Stimulated activated CD4-positive, alpha-beta T cell treated with anti-CD3 and anti-CD28 coated beads, Interleukin-2, amount 100 ng/mL, for 48 hours (primary cell): Measurements from ENCODE around the gene SMIM29.
"Not testable (repeated sequence)": the region's sequence is repeated elsewhere in the genome, so short reads cannot be mapped to it uniquely, and the experiment has no call there.

Experiments used
- DNase-seq, 2 donors: peaks; one replicate each; pipeline ENCODE4 v3.0.0-alpha.2; 2020

The SMIM29 gene

DNA sequence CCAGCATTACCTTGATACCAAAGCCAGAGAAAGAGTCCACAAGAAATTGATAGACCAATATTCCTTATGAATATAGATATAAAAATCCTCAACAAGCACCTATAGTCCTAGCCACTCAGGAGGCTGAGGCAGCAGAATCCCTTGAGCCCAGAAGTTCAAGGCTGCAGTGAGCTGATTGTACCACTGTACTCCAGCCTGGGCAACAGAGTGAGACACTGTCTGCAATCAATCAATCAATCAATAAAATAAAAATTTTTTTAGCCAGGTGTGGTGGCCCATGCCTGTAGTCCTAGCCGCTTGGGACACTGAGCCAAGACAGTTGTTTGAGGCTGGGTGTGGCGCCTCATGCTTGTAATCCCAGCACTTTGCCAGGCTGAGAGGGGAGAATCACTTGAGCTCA lies 18.9 kb upstream of the SMIM29 start:
- DNase-seq: no peak

DNA sequence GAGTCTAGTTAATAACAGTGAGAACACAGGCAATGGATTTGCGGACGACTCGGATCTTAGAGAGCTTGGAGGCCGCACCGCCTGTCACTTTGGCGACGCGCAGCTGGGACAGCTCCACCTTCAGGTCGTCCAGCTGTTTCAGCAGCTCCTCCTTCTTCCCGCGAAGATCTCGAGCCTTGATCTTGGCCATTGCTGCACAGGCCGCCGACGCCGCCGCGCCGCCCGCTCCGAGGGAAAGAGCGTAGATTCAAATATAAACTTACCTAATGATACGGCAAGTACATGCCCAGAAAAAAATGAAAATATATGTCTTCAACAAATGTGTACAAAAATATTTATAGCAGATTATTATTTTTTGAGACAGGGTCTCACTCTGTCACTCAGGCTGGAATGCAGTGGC lies 14.7 kb upstream of the SMIM29 start:
- DNase-seq: not testable (repeated sequence)

DNA sequence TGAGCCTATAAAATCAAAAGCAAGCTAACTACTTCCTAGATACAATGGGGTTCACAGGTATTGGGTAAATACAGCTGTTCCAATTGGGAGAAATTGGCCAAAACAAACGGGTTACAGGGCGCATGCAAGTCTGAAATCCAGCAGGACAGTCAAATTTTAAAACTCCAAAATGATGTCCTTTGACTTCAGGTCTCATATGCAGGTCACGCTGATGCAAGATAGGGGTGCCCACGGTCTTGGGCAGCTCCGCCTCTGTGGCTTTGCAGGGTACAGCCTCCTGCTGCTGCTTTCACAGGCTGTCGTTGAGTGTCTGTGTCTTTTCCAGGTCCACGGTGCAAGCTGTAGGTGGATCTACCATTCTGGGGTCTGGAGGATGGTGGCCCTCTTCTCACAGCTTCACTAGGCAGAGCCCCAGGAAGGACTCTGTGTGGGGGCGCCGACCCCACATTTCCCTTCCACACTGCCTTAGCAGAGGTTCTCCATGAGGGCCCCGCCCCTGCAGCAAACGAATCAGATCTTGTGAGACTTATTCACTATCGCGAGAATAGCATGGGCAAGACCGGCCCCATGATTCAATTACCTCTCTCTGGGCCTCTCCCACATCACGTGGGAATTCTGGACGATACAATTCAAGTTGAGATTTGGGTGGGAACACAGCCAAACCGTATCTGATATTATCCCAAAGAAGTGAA lies 11.9 kb upstream of the SMIM29 start:
- DNase-seq: no peak

DNA sequence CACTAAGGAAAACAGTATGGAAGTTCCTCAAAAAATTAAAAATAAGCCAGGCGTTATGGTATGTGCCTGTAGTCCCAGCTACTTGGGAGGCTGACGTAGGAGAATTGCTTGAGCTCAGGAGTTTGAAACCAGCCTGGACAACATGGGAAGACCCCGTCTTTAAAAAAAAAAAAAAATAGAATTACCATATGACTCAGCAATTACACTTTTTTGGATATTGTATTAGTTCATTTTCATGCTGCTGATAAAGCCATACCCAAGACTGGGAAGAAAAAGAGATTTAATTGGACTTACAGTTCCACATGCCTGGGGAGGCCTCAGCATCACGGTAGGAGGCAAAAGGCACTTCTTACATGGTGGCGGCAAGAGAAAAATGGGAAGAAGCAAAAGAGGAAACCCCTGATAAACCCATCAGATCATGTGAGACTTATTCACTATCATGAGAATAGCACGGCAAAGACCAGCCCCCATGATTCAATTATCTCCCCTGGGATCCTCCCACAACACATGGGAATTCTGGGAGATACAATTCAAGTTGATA lies 10.8 kb upstream of the SMIM29 start:
- DNase-seq: no peak

DNA sequence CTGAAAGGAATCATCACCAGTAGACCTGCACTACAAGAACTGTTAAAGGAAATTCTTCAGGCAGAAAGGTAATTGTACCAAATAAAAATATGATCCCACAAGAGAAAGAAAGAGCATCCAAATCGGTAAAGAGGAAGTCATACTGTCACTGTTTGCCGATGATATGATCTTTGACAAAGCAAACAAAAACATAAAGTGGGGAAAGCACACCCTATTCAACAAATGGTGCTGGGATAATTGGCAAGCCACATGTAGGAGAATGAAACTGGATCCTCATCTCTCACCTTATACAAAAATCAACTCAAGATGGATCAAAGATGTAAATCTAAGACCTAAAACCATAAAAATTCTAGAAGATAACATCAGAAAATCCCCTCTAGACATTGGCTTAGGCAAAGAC lies 3.6 kb upstream of the SMIM29 start:
- DNase-seq: not testable (repeated sequence)

DNA sequence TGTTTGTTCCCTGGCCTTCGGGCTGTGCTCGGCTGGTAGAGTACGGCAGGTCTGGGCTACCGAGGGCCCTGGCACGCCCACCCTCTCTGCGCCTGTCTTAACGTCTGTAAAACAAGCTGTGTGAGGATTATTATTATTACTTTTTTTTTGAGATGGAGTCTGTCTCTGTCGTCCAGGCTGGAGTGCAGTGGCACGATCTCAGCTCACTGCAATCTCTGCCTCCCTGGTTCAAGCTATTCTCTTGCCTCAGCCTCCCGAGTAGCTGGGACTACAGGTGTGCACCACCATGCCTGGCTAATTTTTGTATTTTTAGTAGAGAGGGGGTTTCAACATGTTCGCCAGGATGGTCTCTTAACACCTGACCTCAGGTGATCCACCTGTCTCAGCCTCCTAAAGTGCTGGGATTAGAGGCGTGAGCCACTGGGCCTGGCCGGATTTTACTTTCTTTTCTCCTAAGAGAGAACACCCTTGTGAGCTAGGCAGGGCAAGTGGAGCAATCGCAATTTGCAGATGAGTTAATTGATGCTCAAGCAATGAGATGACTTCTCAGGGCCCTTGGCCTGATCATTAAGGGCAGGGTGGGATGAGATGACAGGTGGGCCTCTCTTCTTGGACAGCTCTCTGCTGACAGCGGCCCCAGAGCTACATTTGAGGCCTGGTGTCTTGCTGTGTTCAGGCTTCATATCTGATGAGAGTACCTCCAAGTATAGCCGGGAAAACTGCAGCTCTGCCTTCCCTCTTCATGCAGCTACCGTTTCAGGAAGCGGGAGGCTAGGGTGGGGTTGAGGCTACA lies 859 bp upstream of the SMIM29 start:
- no peak for DNase-seq

DNA sequence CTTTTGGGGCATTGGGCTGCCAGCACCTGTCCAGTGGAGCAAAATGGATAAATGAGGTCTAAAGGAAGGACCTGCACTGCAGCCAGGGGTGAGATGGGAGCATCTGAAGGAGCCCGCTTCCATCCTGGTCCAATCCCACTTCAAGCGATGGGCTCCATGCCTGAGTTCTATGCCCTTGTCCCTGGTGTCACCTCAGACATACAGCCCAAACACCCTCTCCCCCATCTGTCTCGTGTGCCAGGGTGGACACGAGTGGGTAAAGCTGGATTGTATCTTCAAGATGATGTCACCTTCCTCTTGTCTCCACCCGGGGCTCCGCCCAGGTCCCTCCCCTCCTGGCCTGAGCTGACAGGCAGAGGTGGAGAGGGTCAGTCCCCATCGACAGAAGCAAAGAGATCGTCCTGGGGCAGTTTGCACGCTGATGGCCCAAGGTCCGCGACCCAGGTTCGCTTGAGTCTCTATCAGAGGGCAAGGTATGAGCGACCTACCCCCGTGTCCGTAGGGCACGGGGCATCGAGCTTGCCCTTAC lies 544 bp downstream of the SMIM29 start:
- peak in 1 of 2 donors; percentile 35 for DNase-seq

DNA sequence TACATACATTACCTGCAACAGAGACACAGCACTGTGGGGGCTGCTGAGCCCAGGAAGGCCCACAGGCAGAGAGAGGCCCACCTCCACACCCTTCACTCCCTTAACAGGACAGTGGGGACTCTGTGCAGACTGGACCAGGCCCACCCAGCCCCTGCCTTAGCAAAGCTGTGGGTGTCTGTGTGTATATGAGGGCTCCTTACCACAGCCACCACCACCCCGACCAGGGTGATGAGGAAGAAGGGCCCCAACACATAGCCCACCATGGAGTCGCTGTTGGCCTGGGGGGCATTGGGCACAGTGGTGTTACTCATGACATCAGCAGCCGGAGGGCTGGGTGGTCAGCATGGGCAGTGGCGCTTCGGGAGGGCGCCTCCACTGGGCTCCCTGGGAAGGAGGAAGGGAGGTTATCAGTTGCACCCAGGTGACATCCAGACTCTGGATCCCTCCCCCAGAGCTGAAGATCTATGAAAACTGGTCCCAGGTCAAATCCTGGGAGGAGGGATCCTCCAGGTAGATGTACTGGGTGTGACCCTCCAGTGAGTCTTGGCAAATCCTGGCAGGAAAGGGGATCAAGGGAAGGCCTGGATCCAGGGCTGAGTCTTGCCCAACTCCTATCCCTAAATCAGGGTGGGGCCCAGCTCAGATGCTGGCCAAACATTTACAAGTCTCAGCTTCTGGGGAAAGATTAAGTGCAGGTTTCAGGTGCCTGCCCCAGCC lies 1.2 kb downstream of the SMIM29 start:
- DNase-seq: no peak

DNA sequence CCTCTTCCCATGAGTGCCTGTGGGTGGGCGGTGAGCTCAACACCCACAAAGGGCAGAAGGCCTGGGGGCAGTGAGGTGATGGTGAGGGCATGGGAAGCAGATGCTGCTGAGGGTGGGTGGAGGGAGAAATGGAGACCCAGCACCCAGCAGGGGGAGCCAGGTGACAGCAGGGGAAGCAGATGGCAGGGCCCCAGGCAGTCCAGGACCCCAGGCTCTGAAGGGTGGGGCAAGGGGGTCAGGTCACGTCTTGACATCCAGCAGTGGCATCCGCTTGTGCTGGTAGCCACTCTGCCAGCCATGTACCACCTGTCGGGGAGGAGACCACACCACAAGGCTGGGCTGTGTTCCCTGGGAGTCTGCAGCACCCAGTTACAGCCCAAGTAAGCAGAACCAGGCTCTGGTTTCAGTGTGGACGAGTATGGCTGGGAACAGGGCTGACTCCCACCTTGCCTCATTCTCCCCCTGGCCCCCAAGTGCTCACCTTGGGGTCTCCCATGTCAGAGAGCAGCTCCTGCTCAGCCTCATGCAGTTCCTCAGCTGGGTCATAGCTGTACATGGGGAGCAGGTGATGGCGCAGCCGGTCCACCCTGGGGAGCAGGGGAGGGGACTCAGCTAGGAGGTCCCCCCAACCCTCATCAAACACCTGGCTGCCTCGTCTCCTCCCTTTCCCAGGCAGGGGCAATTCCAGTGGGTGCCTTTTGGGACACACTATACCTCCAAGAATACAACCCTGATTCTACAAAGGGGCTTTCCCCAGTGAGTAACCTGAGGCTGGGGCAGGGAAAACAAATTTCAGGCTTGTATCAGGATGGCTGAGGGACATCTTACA lies 2.0 kb downstream of the SMIM29 start:
- DNase-seq: no peak

DNA sequence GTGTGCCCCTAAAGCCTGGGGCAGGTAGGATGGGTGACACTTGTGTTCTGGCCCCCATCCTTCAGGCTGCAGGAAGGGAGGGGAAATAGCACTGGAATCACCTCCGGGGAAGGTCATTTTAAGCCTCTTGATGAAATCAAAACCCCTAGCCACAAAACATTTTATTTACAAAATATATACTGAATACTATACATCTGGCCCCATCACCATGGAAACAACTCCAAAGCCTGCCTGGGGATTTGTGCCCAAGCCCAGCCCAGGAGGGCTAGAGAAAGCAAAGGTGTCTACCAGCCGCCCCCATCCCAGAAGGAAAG lies 2.6 kb downstream of the SMIM29 start:
- DNase-seq: no peak

DNA sequence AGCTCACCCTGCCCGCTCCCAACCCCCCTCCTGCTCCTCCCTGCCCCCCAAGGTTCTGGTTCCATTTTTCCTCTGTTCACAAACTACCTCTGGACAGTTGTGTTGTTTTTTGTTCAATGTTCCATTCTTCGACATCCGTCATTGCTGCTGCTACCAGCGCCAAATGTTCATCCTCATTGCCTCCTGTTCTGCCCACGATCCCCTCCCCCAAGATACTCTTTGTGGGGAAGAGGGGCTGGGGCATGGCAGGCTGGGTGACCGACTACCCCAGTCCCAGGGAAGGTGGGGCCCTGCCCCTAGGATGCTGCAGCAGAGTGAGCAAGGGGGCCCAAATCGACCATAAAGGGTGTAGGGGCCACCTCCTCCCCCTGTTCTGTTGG lies 3.1 kb downstream of the SMIM29 start:
- not testable (repeated sequence) for DNase-seq

DNA sequence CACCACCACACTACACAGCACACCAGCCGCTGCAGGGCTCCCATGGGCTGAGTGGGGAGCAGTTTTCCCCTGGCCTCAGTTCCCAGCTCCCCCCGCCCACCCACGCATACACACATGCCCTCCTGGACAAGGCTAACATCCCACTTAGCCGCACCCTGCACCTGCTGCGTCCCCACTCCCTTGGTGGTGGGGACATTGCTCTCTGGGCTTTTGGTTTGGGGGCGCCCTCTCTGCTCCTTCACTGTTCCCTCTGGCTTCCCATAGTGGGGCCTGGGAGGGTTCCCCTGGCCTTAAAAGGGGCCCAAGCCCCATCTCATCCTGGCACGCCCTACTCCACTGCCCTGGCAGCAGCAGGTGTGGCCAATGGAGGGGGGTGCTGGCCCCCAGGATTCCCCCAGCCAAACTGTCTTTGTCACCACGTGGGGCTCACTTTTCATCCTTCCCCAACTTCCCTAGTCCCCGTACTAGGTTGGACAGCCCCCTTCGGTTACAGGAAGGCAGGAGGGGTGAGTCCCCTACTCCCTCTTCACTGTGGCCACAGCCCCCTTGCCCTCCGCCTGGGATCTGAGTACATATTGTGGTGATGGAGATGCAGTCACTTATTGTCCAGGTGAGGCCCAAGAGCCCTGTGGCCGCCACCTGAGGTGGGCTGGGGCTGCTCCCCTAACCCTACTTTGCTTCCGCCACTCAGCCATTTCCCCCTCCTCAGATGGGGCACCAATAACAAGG lies 3.6 kb downstream of the SMIM29 start:
- not testable (repeated sequence) for DNase-seq

DNA sequence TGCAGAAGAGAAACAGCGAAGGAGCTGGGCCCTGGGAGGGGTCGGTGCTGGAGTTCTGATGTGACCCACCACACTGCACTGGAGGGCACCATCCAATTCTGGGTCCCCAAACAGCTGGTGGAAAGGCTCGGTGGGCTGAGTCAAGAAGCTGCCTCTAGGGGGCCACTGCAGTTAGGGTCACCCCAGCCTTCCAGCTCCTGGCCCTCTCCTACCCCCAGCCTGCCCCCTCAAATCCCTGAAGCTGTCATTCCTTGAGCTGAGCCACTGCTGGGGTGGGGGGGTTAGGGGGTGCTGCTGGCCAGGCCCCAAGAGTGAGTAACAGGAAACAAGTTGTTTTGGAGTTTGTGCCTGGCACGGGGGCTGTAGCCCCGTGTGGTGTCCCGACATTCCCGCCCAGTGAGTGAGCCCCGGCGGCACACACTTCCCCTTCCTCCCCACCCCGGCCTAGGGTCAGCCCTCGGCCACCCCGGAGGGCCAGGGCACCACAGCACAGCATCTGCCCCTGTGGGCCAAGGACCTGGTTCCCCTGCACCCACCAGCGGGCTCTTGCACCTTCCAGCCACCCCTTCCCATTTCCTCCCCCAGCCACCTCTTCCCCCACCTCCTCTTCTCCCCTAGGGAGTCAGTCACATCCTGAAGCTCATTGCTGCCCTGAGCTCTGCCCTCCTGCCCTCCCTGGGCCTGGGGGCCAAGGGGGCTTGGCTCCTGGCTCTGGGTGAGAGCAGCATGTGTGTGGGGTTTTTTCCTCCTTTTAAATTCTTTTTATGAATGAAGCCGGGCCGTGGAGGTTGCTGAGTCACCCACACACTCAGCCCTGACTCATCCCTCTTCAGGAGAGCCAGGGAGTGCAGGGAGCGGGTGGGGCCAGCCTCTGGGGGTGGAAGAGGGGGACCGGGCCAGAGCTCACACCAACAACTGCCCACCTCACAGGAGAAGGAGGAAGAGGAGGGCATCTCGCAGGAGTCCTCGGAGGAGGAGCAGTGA lies 4.6 kb downstream of the SMIM29 start:
- peak in 1 of 2 donors; percentile 57 for DNase-seq

DNA sequence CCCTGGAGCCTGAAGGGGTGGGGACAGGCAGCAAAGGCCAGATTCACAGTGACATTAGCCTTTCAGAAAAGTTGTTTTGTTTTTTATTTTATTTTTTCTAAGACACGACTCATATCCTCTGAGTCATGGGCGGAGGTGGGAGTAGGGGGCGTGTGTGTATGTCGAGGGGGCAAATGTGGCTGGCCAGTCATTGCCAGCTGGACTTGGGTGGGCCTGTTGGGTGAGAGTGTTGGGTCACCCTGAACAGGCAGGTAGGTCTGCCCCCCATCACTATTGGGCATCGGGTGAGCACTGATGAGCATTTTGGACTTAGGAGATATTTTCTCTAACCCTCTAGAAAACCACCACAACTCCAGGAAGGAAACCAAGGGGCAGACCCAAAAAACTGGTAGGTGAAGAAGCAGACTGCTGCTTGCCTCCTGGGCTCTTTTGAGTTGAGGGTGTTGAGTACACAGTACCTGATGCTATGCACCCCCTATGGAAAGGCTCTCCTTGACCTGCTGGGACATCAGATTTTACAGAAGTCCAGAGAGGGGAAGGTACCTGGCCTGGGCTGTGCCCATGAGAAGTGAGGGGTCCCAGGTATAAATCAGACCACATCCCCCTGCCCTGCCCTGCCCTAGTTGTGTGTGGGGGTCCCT lies 5.6 kb downstream of the SMIM29 start:
- DNase-seq: no peak

DNA sequence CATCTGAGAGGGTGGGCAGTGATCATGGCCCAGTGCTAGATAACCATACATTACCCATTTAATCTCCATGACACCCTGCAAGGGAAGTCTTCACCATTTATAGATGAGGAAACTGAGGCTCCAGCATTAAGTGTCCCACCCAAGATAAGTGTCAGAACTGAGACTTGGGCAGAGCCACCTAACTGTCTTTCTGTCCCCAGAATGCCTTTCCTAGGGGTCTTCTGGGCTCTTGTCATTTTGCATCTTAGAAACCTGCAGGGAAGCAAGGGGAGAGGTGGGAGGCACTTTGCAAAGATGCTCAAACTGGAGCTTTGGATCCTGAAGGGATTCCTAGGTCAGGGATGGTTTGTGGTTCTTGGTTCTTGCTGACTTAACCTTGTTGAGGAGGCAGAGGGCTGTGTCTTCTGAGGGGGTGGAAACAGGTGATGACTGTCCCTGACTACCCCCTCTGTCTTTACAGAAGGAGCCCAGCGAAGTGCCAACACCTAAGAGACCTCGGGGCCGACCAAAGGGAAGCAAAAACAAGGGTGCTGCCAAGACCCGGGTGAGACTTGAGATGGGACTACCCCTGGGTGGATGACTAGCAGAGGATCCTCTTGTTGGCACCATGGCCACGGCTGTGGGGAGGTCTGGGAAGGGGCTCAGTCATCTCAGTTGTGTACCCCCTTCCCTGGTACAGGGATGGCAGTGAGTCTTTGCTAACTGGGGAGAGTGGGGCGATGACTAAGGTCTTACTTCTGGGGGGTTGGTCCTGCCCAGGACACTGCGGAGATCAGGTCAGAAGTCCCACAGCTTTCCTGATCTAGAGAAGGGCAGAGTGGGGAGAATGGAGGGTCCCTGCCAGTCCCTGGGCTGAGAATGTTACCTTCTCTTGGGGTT lies 6.3 kb downstream of the SMIM29 start:
- no peak for DNase-seq

DNA sequence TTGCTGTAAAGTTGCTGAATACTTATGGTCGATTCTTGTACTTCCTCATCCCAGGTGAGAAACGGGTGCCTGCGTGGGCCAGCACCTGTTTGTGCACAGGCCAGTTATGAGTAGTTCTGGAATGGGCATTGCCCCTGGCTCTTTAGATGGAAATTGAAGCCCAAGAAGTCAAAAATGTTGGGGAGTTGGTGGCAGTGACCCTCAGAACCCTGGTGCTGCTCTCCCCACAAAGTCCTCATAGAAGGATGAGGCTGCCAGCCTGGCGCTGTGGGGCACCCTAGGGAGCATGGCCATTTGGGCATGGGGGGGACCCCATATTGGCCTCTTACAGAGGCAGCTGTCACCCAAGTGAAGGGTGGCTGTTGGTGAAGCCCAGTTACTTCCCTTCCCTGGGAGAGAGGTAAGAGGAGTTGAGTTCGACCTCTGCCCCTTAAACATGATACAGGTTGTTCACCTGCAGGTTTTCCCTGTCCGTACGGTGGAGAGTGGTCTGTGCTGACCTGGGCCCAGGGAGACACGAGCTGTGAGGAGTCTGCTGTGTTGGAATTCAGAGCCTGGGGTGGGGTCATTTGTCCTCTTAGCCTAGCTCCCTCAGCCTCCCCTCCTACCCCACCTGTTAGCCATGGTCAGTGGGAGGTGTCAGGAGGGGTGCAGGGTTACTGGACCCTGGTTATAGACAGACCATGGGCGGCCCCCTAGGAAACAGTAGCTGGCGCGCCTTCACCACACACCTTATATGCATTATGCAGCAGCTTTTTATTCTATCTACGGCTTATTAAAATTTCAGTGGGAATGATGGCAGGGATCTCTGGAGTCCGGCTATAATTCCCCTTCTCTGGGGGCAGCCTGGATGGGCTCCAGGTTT lies 7.2 kb downstream of the SMIM29 start:
- no peak for DNase-seq

DNA sequence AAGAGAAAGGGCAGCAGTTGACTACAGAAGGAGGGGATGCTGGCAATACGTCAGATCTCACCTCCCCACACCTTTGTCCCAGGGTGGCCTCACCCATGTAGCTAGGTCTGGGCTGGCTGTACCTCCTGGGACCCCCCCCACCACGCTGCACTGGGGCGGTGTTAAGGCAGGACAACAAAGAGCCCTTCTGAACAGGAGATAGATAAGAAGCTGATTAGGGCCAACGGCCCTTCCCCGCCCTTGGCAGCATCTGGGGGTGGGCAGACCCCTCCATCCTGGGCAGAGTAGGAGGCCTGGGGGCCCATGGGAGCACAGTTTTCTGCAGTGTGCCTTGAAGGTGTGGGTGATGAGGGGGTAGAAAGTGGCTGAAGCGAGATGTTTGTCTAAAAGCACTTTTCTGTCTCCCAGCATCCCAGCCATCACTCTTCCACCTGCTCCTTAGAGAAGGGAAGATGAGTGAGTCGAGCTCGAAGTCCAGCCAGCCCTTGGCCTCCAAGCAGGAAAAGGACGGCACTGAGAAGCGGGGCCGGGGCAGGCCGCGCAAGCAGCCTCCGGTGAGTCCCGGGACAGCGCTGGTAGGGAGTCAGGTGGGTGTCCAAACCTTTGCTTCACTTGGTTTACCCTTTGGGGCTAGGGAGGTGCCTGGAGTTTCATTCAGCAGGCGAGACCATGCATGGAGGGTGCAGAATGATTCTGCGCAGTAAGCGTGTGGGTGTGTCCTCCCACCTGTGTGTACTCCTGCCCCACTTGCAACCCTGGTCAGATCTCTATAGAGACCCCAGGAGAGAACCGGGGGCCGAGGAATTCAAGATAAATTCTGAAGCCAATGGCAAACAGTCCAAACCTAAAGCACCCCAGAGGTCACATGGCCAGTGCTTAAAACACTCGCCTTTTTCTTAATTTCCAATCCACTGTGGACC lies 8.2 kb downstream of the SMIM29 start:
- DNase-seq: no peak
